ENCODE data around the gene CRB2. TPM values are rescaled to one million over a fixed set of nuclear protein-coding genes. Genes with fewer than 3 reads are reported as not detected.
A peak's percentile ranks its signal among the peaks of the same experiment; 100 is the strongest.

Gene CRB2
- total RNA-seq, 4 donors from 2014 or later, result 0.11 TPM; not detected in 3

DNA sequence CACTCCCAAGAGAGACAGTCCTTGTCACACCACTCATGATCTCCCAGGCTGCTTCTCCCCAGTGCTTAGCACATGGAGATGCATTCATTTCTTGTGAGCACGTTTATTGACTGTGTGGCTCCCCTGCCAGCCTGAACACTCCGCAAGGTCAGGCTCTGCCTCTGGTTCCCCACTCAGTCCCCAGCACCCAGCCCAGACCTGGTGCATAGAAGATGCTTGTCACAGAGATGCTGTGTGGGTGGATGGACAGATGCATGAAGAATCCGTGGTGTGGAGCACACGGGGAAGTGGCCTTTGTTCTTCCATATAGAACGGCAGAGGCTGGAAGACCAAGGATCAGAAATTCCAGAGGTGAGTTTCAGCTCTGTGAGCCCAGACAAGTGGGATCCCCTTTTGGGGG, 13.8 kb upstream of the CRB2 start:
- H3K27me3 ChIP-seq, result no peaks in the 10 kb centered on the region
- intact Hi-C loops (cut with DNase I), result loop anchor here (10.0 kb wide), 1 partner anchor 257 kb away; no protein-coding TSS in a partner anchor
- H3K4me1 ChIP-seq, result peaks cover 14 to 37% of the 10 kb centered on the region in 2 donors
- no peaks in the 10 kb centered on the region for H3K36me3 ChIP-seq
- H3K9me3 ChIP-seq, result no peaks in the 10 kb centered on the region
- DNase-seq, result no peak
- WGBS, 2 donors, result 75 to 92% methylated on average over 5 of the region's 5 CpGs
- H3K4me3 ChIP-seq (replicated peaks in 1 of 3), result no peak overlapping the region
- TF ChIP-seq POLR2A (IDR thresholded peaks at IDR 0.05), result no peak
- peak overlapping the region in 1 of 3 donors; percentile 73 for H3K27ac ChIP-seq

DNA sequence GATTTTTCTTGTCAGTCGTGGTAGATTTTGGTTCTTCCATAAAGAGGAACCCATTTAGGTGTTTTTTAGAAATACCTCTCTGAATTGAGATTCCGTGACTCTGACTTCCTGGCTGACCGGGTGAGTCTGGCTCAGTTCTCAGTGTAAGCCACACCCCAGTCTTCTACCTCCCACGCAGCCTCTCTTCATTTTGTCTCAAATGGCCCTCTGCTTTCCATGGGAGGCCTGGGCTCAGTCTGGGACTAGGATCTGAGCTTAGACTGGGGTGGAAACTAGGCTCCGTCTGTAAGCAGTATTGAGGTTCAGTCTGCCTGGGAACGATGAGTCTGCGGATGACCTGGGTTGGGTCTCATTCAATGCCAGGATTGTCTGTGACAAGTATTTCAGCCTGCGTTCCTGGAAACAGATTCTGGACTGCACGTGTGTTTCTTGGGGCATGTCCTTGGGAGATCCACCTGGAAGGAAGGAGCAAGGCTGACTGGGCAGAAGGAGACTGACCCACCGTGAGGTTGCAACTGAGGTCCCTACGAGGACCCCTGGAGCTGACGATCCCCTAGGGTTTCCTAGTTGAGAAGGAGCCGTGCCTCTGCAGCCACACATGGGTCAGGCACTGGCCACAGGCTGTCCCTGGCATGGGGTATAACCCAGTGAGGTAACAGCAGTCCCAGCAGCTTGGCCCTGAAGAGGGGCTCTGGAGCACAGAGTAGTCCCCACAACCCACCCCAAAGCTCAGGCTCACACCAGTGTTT, 12.4 kb upstream of the CRB2 start:
- 32 to 58% methylated on average over 9 to 13 of the region's 13 CpGs for WGBS, 2 donors
- H3K27ac ChIP-seq, result peak overlapping the region; percentile 25 to 73 (median 30)
- intact Hi-C loops (cut with DNase I), result loop anchor here (10.0 kb wide), 1 partner anchor 259 kb away; no protein-coding TSS in a partner anchor

DNA sequence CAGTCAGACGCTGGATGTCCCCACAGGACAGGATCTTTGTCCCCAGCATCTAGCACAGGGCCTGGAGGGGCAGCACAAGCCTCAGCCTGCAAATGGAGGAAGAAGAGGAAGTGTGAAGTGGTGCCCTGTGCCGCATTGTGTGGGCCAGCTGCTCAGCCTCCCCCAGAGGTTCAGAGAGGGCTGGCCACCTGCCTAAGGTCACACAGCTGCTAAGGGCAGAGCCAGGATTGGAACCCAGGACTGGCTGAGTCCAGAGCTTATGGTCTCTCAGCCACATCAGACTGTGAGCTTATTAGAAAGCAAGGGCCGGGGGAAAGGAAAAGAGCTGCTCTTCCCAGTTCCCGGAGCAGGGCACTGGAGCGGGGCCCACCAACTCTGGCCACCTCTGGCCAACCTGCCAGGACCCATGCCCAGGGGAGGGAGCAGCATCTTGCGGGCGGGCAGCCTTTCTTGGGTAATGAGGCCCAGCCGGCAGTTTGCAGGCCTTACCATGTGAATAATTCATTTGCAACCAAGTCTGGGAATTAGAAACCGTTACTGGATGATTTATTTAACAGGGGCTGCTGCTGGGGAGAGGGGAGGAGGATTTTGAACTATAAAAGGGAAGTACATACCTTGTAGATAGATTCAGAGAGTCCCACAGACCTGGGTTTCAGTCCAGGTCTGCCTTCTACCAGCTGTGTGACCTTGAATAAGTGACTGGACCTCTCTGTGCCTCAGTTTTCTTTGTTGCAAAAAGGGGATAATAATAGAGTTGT, 11.6 kb upstream of the CRB2 start:
- intact Hi-C loops (cut with DNase I), result loop anchor here (10.0 kb wide), 1 partner anchor 260 kb away; no protein-coding TSS in a partner anchor
- TF ChIP-seq, protein P1, sequence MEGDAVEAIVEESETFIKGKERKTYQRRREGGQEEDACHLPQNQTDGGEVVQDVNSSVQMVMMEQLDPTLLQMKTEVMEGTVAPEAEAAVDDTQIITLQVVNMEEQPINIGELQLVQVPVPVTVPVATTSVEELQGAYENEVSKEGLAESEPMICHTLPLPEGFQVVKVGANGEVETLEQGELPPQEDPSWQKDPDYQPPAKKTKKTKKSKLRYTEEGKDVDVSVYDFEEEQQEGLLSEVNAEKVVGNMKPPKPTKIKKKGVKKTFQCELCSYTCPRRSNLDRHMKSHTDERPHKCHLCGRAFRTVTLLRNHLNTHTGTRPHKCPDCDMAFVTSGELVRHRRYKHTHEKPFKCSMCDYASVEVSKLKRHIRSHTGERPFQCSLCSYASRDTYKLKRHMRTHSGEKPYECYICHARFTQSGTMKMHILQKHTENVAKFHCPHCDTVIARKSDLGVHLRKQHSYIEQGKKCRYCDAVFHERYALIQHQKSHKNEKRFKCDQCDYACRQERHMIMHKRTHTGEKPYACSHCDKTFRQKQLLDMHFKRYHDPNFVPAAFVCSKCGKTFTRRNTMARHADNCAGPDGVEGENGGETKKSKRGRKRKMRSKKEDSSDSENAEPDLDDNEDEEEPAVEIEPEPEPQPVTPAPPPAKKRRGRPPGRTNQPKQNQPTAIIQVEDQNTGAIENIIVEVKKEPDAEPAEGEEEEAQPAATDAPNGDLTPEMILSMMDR (IDR thresholded peaks at IDR 0.05), result no peak
- no peak for TF ChIP-seq POLR2A (IDR thresholded peaks at IDR 0.05)
- Histone ChIP-seq H3K36me3 (no peaks in the 10 kb centered on the region), H3K9me3 (no peaks in the 10 kb centered on the region), H3K4me1 (peaks cover 14 to 35% of the 10 kb centered on the region in 2 donors), H3K27ac (peak overlapping the region in 2 of 3 donors; percentile 30 to 73), H3K27me3 (no peaks in the 10 kb centered on the region), H3K4me3 (replicated peaks in 1 of 3) (no peak overlapping the region)
- WGBS, 2 donors, result 93 to 97% methylated on average over 8 of the region's 9 CpGs
- DNase-seq, result no peak

More for the DNA sequence above, 12.4 kb upstream of the CRB2 start:
- peaks cover 14 to 37% of the 10 kb centered on the region in 2 donors for H3K4me1 ChIP-seq
- peak; percentile 57 to 66 for DNase-seq
- no peaks in the 10 kb centered on the region for H3K36me3 ChIP-seq
- H3K4me3 ChIP-seq (replicated peaks in 1 of 3), result no peak overlapping the region
- no peak for TF ChIP-seq POLR2A (IDR thresholded peaks at IDR 0.05)
- TF ChIP-seq, protein P1 (IDR thresholded peaks at IDR 0.05), result no peak
- H3K27me3 ChIP-seq, result no peaks in the 10 kb centered on the region
- no peaks in the 10 kb centered on the region for H3K9me3 ChIP-seq

DNA sequence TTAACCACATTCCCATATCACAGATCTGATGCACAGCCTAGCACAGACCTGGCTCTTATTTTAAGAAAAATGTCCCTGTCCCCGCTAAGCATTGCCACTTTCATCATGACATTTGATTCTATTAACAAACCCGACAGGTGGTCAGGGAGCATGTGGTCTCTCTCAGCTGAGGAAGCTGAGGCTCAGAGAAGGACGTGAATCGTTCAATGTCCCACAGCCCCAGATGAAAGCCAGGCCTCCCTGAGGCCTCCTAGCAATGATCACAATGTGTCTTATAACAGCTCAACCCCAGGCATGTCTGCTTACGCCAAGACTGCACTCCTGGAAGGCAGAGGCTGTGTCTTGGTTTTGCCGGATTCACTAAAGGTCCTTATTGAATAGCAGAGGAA, 10.4 kb upstream of the CRB2 start:
- TF ChIP-seq, protein P1 (IDR thresholded peaks at IDR 0.05), result no peak
- no peak for TF ChIP-seq POLR2A (IDR thresholded peaks at IDR 0.05)
- WGBS, 2 donors, result 51 to 53% methylated on average over 5 to 6 of the region's 6 CpGs
- H3K4me3 ChIP-seq (replicated peaks in 1 of 3), result no peak overlapping the region
- peak overlapping the region in 1 of 3 donors; percentile 19 for H3K27ac ChIP-seq
- DNase-seq, result no peak
- intact Hi-C loops (cut with DNase I), result loop anchor here (10.0 kb wide), 1 partner anchor 261 kb away; no protein-coding TSS in a partner anchor
- H3K9me3 ChIP-seq, result no peaks in the 10 kb centered on the region
- no peaks in the 10 kb centered on the region for H3K27me3 ChIP-seq
- H3K4me1 ChIP-seq, result peaks cover 9 to 33% of the 10 kb centered on the region in 2 donors
- H3K36me3 ChIP-seq, result no peaks in the 10 kb centered on the region

DNA sequence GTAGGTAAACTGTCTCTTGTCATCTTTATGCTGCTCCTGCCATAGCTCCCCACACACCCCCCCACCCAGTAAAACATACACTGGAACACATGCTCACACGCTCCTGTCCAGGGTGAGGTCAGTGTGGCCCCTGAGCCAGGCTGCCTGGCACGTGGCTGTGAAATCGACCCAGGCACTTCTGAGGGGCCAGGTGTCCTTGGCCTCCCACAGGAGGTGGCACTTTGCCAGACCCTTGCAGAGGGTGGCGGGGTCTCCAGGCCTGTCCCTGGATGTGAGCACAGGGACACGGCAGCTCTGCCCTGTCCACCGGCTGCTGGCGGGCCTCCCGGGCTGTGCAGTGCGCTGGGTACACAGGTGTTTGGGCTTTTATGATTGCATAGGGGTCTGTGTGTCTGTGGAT, 10.0 kb upstream of the CRB2 start:
- no peaks in the 10 kb centered on the region for H3K27me3 ChIP-seq
- H3K36me3 ChIP-seq, result no peaks in the 10 kb centered on the region
- no peaks in the 10 kb centered on the region for H3K9me3 ChIP-seq
- peak in 1 of 2 donors; percentile 19 for DNase-seq
- H3K4me1 ChIP-seq, result peaks cover 11 to 34% of the 10 kb centered on the region in 2 donors
- H3K27ac ChIP-seq, result peak overlapping the region in 1 of 3 donors; percentile 19
- no peak overlapping the region for H3K4me3 ChIP-seq (replicated peaks in 1 of 3)
- intact Hi-C loops (cut with DNase I), result loop anchor here (10.0 kb wide), 1 partner anchor 261 kb away; no protein-coding TSS in a partner anchor
- TF ChIP-seq POLR2A (IDR thresholded peaks at IDR 0.05), result no peak
- TF ChIP-seq, protein P1 (IDR thresholded peaks at IDR 0.05), result no peak
- WGBS, 2 donors, result 51 to 71% methylated on average over 9 of the region's 9 CpGs
